HepG2 (cell line): ENCODE data around the gene SPATA13. TPM values are rescaled to one million over a fixed set of nuclear protein-coding genes. Genes with fewer than 3 reads are reported as not detected.

ENCODE experiments used
- ATAC-seq: fragments of 200-7000 bp; cut with Tn5 transposase; 3 replicates; pipeline ENCODE4 v1.9.1; 2020; ENCODE audit warnings: mild to moderate bottlenecking, moderate library complexity
- BruUV-seq: library from RNA; stranded (reverse); fragments of 400-500 nt; replicated peaks from 2 replicates; lab custom pipeline; 2021; lab: Mats Ljungman, UMichigan
- CTCF ChIA-PET: fragments of 300-600 bp; formaldehyde crosslinking; extraction: SDS; loops from one replicate; lab custom pipeline; 2021; ENCODE audit warnings: low total read pairs, inconsistent platforms, low intra/inter-chr PET ratio; lab: Yijun Ruan, JAX
- POLR2A ChIA-PET: fragments of 350-600 bp; sonication (Branson Sonifier 250); formaldehyde crosslinking; loops from one replicate; lab custom pipeline; 2020; ENCODE audit warnings: antibody characterized with exemption, inconsistent platforms; lab: Yijun Ruan, JAX
- DNase-seq: peaks from one replicate; pipeline ENCODE4 v3.0.0-alpha.2; 2015; ENCODE audit warnings: low spot score
- FAIRE-seq: peaks from 3 replicates; lab custom pipeline; 2011; peaks lifted over from hg19 to GRCh38; lab: Jason Lieb, UNC
- H2AFZ ChIP-seq: one replicate; pipeline ENCODE4 v1.6.1; 2011; ENCODE audit warnings: low read length, inconsistent platforms
- H3K27ac ChIP-seq: fragments of 300-600 bp; 3 replicates; pipeline ENCODE4 v1.8.0; 2011; ENCODE audit warnings: mixed run types, mild to moderate bottlenecking, mixed read lengths, low read length, inconsistent platforms; ENCODE audit not compliant: insufficient read depth; ENCODE audit errors: extremely low read length
- H3K27me3 ChIP-seq, 2 experiments: fragments of 200-600 bp in 1 of 2; 2 replicates in 1 of 2; 3 replicates in 1 of 2; pipeline versions ENCODE4 v1.6.0 to v1.8.0; 2011; ENCODE audit warnings: low read length in 2 of 2, mild to moderate bottlenecking in 2 of 2, moderate library complexity in 2 of 2, inconsistent platforms in 1 of 2; ENCODE audit not compliant: insufficient read depth in 2 of 2, control insufficient read depth in 1 of 2
- H3K36me3 ChIP-seq, 2 experiments: fragments of 200-600 bp in 1 of 2; replicated peaks in 1 of 2; 2 replicates in 1 of 2; 3 replicates in 1 of 2; pipeline versions ENCODE4 v1.5.1 to v1.8.0; 2011; ENCODE audit warnings: low read length in 2 of 2, inconsistent platforms in 1 of 2; ENCODE audit not compliant: insufficient read depth in 2 of 2, control insufficient read depth in 1 of 2
- H3K4me1 ChIP-seq: 2 replicates; pipeline ENCODE4 v1.5.1; 2012; ENCODE audit warnings: low read length, inconsistent platforms; ENCODE audit not compliant: insufficient read depth
- H3K4me2 ChIP-seq: 2 replicates; pipeline ENCODE4 v1.6.0; 2011; ENCODE audit warnings: low read depth, low read length, inconsistent platforms
- H3K4me3 ChIP-seq, 3 experiments: fragments of 200-600 bp in 1 of 3; sonication (generic), shearing (Covaris generic) in 1 of 3; replicated peaks in 1 of 3; 2 replicates each; pipeline ENCODE4 v1.5.1; 2011 to 2016; ENCODE audit warnings: low read length in 3 of 3, inconsistent platforms in 2 of 3, low read depth in 2 of 3, mild to moderate bottlenecking in 2 of 3, control low read depth in 1 of 3, mixed read lengths in 1 of 3; ENCODE audit not compliant: insufficient read depth in 1 of 3
- H3K79me2 ChIP-seq: one replicate; pipeline ENCODE4 v1.6.1; 2011; ENCODE audit warnings: low read length, inconsistent platforms; ENCODE audit not compliant: insufficient read depth
- H3K9ac ChIP-seq: 2 replicates; pipeline ENCODE4 v1.6.0; 2011; ENCODE audit warnings: mild to moderate bottlenecking, low read depth, low read length, inconsistent platforms; ENCODE audit not compliant: insufficient read depth
- H3K9me3 ChIP-seq: 2 replicates; pipeline ENCODE4 v1.5.1; 2012; ENCODE audit warnings: mild to moderate bottlenecking, low read length
- H4K20me1 ChIP-seq: 2 replicates; pipeline ENCODE4 v1.6.0; 2011; ENCODE audit warnings: inconsistent platforms, mild to moderate bottlenecking, low read length, moderate library complexity; ENCODE audit not compliant: insufficient read depth
- JDP2 ChIP-seq: sonication (generic); formaldehyde crosslinking; IDR thresholded peaks from 2 replicates; pipeline ENCODE4 v1.8.1; 2022; ENCODE audit warnings: missing genetic modification reagents, borderline replicate concordance
- KLF12 ChIP-seq: sonication (generic); formaldehyde crosslinking; IDR thresholded peaks from 2 replicates; pipeline ENCODE4 v1.4.0; 2020; ENCODE audit warnings: missing genetic modification reagents, borderline replicate concordance
- KMT2B ChIP-seq: IDR thresholded peaks from 2 replicates; pipeline ENCODE4 v1.6.1; 2016; ENCODE audit warnings: missing genetic modification reagents, missing compliant biosample characterization
- NAIF1 ChIP-seq: sonication (generic); formaldehyde crosslinking; IDR thresholded peaks from 2 replicates; pipeline ENCODE4 v1.5.0; 2020; ENCODE audit warnings: mild to moderate bottlenecking, missing genetic modification reagents, borderline replicate concordance
- YEATS4 ChIP-seq: sonication (generic); formaldehyde crosslinking; IDR thresholded peaks from 2 replicates; pipeline ENCODE4 v1.4.0; 2020; ENCODE audit warnings: missing genetic modification reagents, borderline replicate concordance
- ZBTB7A ChIP-seq: sonication (generic); formaldehyde crosslinking; IDR thresholded peaks from 2 replicates; pipeline ENCODE4 v1.8.0; 2022; ENCODE audit warnings: mild to moderate bottlenecking, missing genetic modification reagents
- ZC3H4 ChIP-seq: sonication (generic); formaldehyde crosslinking; IDR thresholded peaks from 2 replicates; pipeline ENCODE4 v1.4.0; 2020; ENCODE audit warnings: missing genetic modification reagents, borderline replicate concordance
- ZMYM2 ChIP-seq: sonication (generic); formaldehyde crosslinking; IDR thresholded peaks from 2 replicates; pipeline ENCODE4 v1.8.0; 2022; ENCODE audit warnings: mild to moderate bottlenecking, missing genetic modification reagents
- ZNF24 ChIP-seq: fragments of 450-650 bp; IDR thresholded peaks from 2 replicates; pipeline ENCODE4 v1.6.1; 2017; ENCODE audit warnings: antibody characterized with exemption, mild to moderate bottlenecking
- ZNF253 ChIP-seq: sonication (generic); formaldehyde crosslinking; IDR thresholded peaks from 2 replicates; pipeline ENCODE4 v1.8.0; 2022; ENCODE audit warnings: mild to moderate bottlenecking, missing genetic modification reagents, borderline replicate concordance
- ZNF496 ChIP-seq: sonication (generic); formaldehyde crosslinking; IDR thresholded peaks from 2 replicates; pipeline ENCODE4 v1.8.1; 2023; ENCODE audit warnings: mild to moderate bottlenecking, moderate library complexity, missing genetic modification reagents; ENCODE audit not compliant: insufficient replicate concordance
- ZNF644 ChIP-seq: IDR thresholded peaks from 2 replicates; pipeline ENCODE4 v1.6.1; 2016; ENCODE audit warnings: low read depth
- ZNF720 ChIP-seq: sonication (generic); formaldehyde crosslinking; IDR thresholded peaks from 2 replicates; pipeline ENCODE4 v1.4.0; 2020; ENCODE audit warnings: missing genetic modification reagents
- ZNF83 ChIP-seq: sonication (generic); formaldehyde crosslinking; IDR thresholded peaks from 2 replicates; pipeline ENCODE4 v1.4.0; 2020; ENCODE audit warnings: missing genetic modification reagents, mild to moderate bottlenecking, borderline replicate concordance
- ZSCAN29 ChIP-seq: sonication (generic); formaldehyde crosslinking; conservative IDR thresholded peaks from 2 replicates; pipeline ENCODE4 v1.4.0; 2020; ENCODE audit warnings: mild to moderate bottlenecking, missing genetic modification reagents
- WGBS: methylation state at CpG from one replicate; pipeline ENCODE4 v1.1.6; 2017; ENCODE audit warnings: low lambda C conversion rate; 5-methylcytosine and 5-hydroxymethylcytosine counted together
- in situ Hi-C: cut with HindIII; loops from 2 replicates; pipeline ENCODE4 v1.10.0; 2017; ENCODE audit warnings: low pct_unique_long_range_greater_than_20kb; ENCODE audit not compliant: extremely low pct_ligation_motif_present
- intact Hi-C: fragments of 100-400 bp; cut with micrococcal nuclease; formaldehyde crosslinking; loops from one replicate; pipeline ENCODE4 v1.10.0; 2022; ENCODE audit not compliant: unreplicated experiment
- polyA plus RNA-seq, 8 experiments: library from polyadenylated mRNA; depleted of rRNA in 3 of 8; stranded (reverse) in 7 of 8; unstranded in 1 of 8; fragments of >200 nt; fragmentation: Illumina TruSeq in 4 of 8; extraction: Trizol in 4 of 8; gene quantifications; 2 replicates each; pipeline versions ENCODE4 v1.2.1 to v1.2.3, GENCODE V29; 2011 to 2016; ENCODE audit warnings: low read depth in 4 of 8, missing spikeins in 1 of 8, mixed read lengths in 1 of 8; ENCODE audit not compliant: insufficient read depth in 1 of 8
- total RNA-seq, 5 experiments: library from RNA; depleted of rRNA; stranded (reverse); fragments of >200 nt; fragmentation: Illumina TruSeq; extraction: Trizol; gene quantifications; 2 replicates each; pipeline ENCODE4 v1.2.3, GENCODE V29; 2016; ENCODE audit warnings: low read depth in 1 of 5
- TF ChIP-seq, protein P1 (sequence below): sonication (generic); formaldehyde crosslinking; IDR thresholded peaks from 2 replicates; pipeline ENCODE4 v1.9.0; 2021; ENCODE audit warnings: mild to moderate bottlenecking, missing genetic modification reagents
- TF ChIP-seq, protein P2 (sequence below): IDR thresholded peaks from 2 replicates; pipeline ENCODE4 v1.6.1; 2016; ENCODE audit warnings: mild to moderate bottlenecking

SPATA13 gene
- total and polyA plus RNA-seq, 2 of the 13 experiments (the other 11 are each of a cell fraction or from before 2014, with no cell fraction given) = 11.3 to 14.2 TPM

DNA sequence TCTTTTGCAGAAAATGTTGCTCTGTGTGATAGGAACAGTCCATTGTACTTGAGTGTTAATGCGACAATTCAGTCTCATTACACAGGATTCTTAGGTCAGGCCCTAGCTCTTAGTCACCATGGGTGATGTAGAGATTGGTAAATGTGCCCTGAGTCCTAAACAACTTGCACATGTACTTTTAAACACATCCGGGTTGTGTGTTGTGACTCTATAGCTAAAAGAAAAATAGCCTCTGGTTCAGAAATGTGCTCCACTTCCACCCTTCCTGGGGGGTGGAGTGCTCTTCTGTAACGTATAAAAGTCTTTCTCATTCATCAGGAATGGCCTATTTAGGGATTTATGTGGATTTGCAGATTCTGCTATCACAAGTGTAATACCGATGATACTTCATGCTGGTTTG, 5.2 kb downstream of the SPATA13 start:
- FAIRE-seq (no peak), ATAC-seq (no peak), DNase-seq (no peak)
- Histone ChIP-seq H3K4me2 (no peak overlapping the region), H3K9me3 (no peaks in the 10 kb centered on the region), H4K20me1 (peaks cover 36% of the 10 kb centered on the region), H3K27ac (no peak overlapping the region), H3K4me1 (peaks cover 29% of the 10 kb centered on the region), H3K36me3 (peaks cover 18 to 43% of the 10 kb centered on the region in 2 experiments), H3K9ac (no peak overlapping the region), H3K79me2 (peaks cover 68% of the 10 kb centered on the region), H2AFZ (no peak overlapping the region), H3K4me3 (no peak overlapping the region), H3K27me3 (no peaks in the 10 kb centered on the region; a peak in 1 of 5 replicates)
- BruUV-seq = no TSS peak
- intact Hi-C loops = no loop called here
- in situ Hi-C loops = no loop called here
- CTCF ChIA-PET = no interaction called here
- WGBS = 85% methylated on average over 4 of the region's 4 CpGs
- POLR2A ChIA-PET = no interaction called here
- TF ChIP-seq KMT2B (CRISPR knock-in tag) (no peak), ZMYM2 (CRISPR knock-in tag) (no peak), ZC3H4 (CRISPR knock-in tag) (no peak), YEATS4 (CRISPR knock-in tag) (no peak), ZBTB7A (CRISPR knock-in tag) (no peak), ZNF496 (CRISPR knock-in tag) (no peak), JDP2 (CRISPR knock-in tag) (no peak), ZNF24 (no peak), ZNF644 (CRISPR knock-in tag) (no peak), ZNF83 (CRISPR knock-in tag) (no peak), NAIF1 (CRISPR knock-in tag) (no peak), ZNF720 (CRISPR knock-in tag) (no peak), ZSCAN29 (CRISPR knock-in tag) (no peak), KLF12 (CRISPR knock-in tag) (no peak), ZNF253 (CRISPR knock-in tag) (no peak)
- TF ChIP-seq, protein P1, sequence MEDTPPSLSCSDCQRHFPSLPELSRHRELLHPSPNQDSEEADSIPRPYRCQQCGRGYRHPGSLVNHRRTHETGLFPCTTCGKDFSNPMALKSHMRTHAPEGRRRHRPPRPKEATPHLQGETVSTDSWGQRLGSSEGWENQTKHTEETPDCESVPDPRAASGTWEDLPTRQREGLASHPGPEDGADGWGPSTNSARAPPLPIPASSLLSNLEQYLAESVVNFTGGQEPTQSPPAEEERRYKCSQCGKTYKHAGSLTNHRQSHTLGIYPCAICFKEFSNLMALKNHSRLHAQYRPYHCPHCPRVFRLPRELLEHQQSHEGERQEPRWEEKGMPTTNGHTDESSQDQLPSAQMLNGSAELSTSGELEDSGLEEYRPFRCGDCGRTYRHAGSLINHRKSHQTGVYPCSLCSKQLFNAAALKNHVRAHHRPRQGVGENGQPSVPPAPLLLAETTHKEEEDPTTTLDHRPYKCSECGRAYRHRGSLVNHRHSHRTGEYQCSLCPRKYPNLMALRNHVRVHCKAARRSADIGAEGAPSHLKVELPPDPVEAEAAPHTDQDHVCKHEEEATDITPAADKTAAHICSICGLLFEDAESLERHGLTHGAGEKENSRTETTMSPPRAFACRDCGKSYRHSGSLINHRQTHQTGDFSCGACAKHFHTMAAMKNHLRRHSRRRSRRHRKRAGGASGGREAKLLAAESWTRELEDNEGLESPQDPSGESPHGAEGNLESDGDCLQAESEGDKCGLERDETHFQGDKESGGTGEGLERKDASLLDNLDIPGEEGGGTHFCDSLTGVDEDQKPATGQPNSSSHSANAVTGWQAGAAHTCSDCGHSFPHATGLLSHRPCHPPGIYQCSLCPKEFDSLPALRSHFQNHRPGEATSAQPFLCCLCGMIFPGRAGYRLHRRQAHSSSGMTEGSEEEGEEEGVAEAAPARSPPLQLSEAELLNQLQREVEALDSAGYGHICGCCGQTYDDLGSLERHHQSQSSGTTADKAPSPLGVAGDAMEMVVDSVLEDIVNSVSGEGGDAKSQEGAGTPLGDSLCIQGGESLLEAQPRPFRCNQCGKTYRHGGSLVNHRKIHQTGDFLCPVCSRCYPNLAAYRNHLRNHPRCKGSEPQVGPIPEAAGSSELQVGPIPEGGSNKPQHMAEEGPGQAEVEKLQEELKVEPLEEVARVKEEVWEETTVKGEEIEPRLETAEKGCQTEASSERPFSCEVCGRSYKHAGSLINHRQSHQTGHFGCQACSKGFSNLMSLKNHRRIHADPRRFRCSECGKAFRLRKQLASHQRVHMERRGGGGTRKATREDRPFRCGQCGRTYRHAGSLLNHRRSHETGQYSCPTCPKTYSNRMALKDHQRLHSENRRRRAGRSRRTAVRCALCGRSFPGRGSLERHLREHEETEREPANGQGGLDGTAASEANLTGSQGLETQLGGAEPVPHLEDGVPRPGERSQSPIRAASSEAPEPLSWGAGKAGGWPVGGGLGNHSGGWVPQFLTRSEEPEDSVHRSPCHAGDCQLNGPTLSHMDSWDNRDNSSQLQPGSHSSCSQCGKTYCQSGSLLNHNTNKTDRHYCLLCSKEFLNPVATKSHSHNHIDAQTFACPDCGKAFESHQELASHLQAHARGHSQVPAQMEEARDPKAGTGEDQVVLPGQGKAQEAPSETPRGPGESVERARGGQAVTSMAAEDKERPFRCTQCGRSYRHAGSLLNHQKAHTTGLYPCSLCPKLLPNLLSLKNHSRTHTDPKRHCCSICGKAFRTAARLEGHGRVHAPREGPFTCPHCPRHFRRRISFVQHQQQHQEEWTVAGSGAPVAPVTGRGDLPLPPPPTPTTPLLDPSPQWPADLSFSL (CRISPR knock-in tag) = no peak
- TF ChIP-seq, protein P2, sequence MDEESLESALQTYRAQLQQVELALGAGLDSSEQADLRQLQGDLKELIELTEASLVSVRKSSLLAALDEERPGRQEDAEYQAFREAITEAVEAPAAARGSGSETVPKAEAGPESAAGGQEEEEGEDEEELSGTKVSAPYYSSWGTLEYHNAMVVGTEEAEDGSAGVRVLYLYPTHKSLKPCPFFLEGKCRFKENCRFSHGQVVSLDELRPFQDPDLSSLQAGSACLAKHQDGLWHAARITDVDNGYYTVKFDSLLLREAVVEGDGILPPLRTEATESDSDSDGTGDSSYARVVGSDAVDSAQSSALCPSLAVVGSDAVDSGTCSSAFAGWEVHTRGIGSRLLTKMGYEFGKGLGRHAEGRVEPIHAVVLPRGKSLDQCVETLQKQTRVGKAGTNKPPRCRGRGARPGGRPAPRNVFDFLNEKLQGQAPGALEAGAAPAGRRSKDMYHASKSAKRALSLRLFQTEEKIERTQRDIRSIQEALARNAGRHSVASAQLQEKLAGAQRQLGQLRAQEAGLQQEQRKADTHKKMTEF = no peak
